GM23338 (cell line): ENCODE measurements around the gene CACNG7. TPM values are rescaled to one million over a fixed set of nuclear protein-coding genes. Genes with fewer than 3 reads are reported as not detected.

Experiments
- ATAC-seq: fragments of 200-7000 bp; cut with Tn5 transposase; 3 replicates; pipeline ENCODE4 v1.9.1; 2020
- DNase-seq: peaks from one replicate; pipeline ENCODE4 v3.0.0-alpha.2; 2015; ENCODE audit warnings: low spot score
- H2AFZ ChIP-seq: fragments of 200-600 bp; sonication (generic); 2 replicates; pipeline ENCODE4 v1.8.0; 2016; ENCODE audit warnings: antibody characterized with exemption, mild to moderate bottlenecking, moderate library complexity
- H3F3A ChIP-seq: fragments of 200-600 bp; sonication (generic); replicated peaks from 2 replicates; pipeline ENCODE4 v1.8.0; 2017; ENCODE audit warnings: antibody characterized with exemption, mixed run types, low read depth
- H3K27ac ChIP-seq: fragments of 200-600 bp; sonication (generic); 2 replicates; pipeline ENCODE4 v1.6.1; 2016; ENCODE audit warnings: low read depth
- H3K27me3 ChIP-seq: fragments of 200-600 bp; sonication (generic); 2 replicates; pipeline ENCODE4 v1.8.0; 2016; ENCODE audit warnings: mild to moderate bottlenecking, mixed run types, moderate library complexity; ENCODE audit not compliant: insufficient read depth
- H3K36me3 ChIP-seq: fragments of 200-600 bp; sonication (generic); 2 replicates; pipeline ENCODE4 v1.8.0; 2016; ENCODE audit warnings: mild to moderate bottlenecking; ENCODE audit not compliant: insufficient read depth
- H3K4me1 ChIP-seq: fragments of 200-600 bp; sonication (generic); 2 replicates; pipeline ENCODE4 v1.8.0; 2016; ENCODE audit warnings: mild to moderate bottlenecking, moderate library complexity; ENCODE audit not compliant: insufficient read depth
- H3K4me2 ChIP-seq: fragments of 200-600 bp; sonication (generic); 2 replicates; pipeline ENCODE4 v1.7.1; 2017; ENCODE audit warnings: mixed run types
- H3K4me3 ChIP-seq: fragments of 200-600 bp; sonication (generic); 2 replicates; pipeline ENCODE4 v1.6.1; 2016; ENCODE audit warnings: mixed run types
- H3K79me2 ChIP-seq: fragments of 200-600 bp; sonication (generic); replicated peaks from 2 replicates; pipeline ENCODE4 v1.8.0; 2017; ENCODE audit warnings: mild to moderate bottlenecking; ENCODE audit not compliant: insufficient read depth
- H3K9me2 ChIP-seq: fragments of 200-600 bp; sonication (generic); 2 replicates; pipeline ENCODE4 v1.8.0; 2017; ENCODE audit not compliant: insufficient read depth
- H4K20me1 ChIP-seq: fragments of 200-600 bp; sonication (generic); replicated peaks from 2 replicates; pipeline ENCODE4 v1.8.0; 2017; ENCODE audit warnings: mild to moderate bottlenecking; ENCODE audit not compliant: insufficient read depth
- H3K27ac Mint-ChIP-seq: 2 replicates; pipeline ENCODE4 v1.8.0; 2020; ENCODE audit warnings: inconsistent platforms, mild to moderate bottlenecking, moderate library complexity, mixed read lengths
- H3K27me3 Mint-ChIP-seq: 3 replicates; pipeline ENCODE4 v1.8.0; 2022; ENCODE audit warnings: low read depth, mild to moderate bottlenecking, moderate library complexity, mixed read lengths, inconsistent platforms; ENCODE audit not compliant: insufficient read depth, poor library complexity
- H3K36me3 Mint-ChIP-seq: 3 replicates; pipeline ENCODE4 v1.8.0; 2021; ENCODE audit warnings: low read depth, mild to moderate bottlenecking, inconsistent platforms, moderate library complexity, mixed read lengths
- H3K4me1 Mint-ChIP-seq: 3 replicates; pipeline ENCODE4 v1.8.0; 2020; ENCODE audit warnings: mild to moderate bottlenecking, inconsistent platforms, mixed read lengths
- H3K4me3 Mint-ChIP-seq: 3 replicates; pipeline ENCODE4 v1.8.0; 2021; ENCODE audit warnings: moderate library complexity, mild to moderate bottlenecking, inconsistent platforms, mixed read lengths
- H3K9me3 Mint-ChIP-seq: 3 replicates; pipeline ENCODE4 v1.8.0; 2020; ENCODE audit warnings: moderate library complexity, mild to moderate bottlenecking, inconsistent platforms, mixed read lengths
- CREB1 ChIP-seq: fragments of 250-450 bp; sonication (Bioruptor Pico); IDR thresholded peaks from 2 replicates; pipeline ENCODE4 v1.5.0; 2020; ENCODE audit warnings: low read depth, mild to moderate bottlenecking, moderate library complexity
- CTCF ChIP-seq, 2 experiments: fragments of 200-600 bp in 1 of 2; sonication (generic) in 1 of 2; conservative IDR thresholded peaks; 2 replicates each; pipeline versions ENCODE4 v1.5.1 to v1.6.1; 2016 to 2017; ENCODE audit warnings: antibody characterized with exemption in 2 of 2, low read depth in 2 of 2, mild to moderate bottlenecking in 2 of 2, moderate library complexity in 1 of 2
- ZNF462 ChIP-seq: fragments of 250-450 bp; sonication (Bioruptor Pico); IDR thresholded peaks from 2 replicates; pipeline ENCODE4 v1.5.0; 2020; ENCODE audit warnings: mild to moderate bottlenecking, moderate library complexity
- polyA plus RNA-seq: library from polyadenylated mRNA; unstranded; fragments of >200 nt; fragmentation: Nextera tagmentation; extraction: Ambion mirVana; gene quantifications from 2 replicates; pipeline ENCODE4 v1.2.1, GENCODE V29; 2016
- total RNA-seq: library from RNA; depleted of rRNA; stranded (reverse); fragments of >200 nt; shearing (Covaris generic); gene quantifications from 2 replicates; pipeline ENCODE4 v1.2.3, GENCODE V29; 2014

CACNG7 gene
- total and polyA plus RNA-seq, 2 experiments from 2014 or later: 9.8 to 15.6 TPM

- H3K36me3 ChIP-seq: no peaks in the 10 kb centered on the region
- peaks cover 21% of the 10 kb centered on the region; the same call in 1 of the 2 replicates for H3F3A ChIP-seq
- H3K9me3 Mint-ChIP-seq: peaks cover 3% of the 10 kb centered on the region; the same call in 2 of the 3 replicates
- ATAC-seq (peak; percentile 27), DNase-seq (peak; percentile 98)
- peak overlapping the region; percentile 62 for H3K4me3 ChIP-seq
- H3K27me3 ChIP-seq: peaks cover 17% of the 10 kb centered on the region; the same call in 1 of the 2 replicates
- peak overlapping the region; percentile 76 for H3K4me2 ChIP-seq
- peaks cover 11% of the 10 kb centered on the region; the same call in 1 of the 2 replicates for H3K4me1 ChIP-seq
- peaks cover 20% of the 10 kb centered on the region for H3K36me3 Mint-ChIP-seq
- peaks cover 6% of the 10 kb centered on the region for H3K79me2 ChIP-seq
- H3K9me2 ChIP-seq: no peaks in the 10 kb centered on the region
- peak overlapping the region; percentile 87 for H3K27ac ChIP-seq
- peaks cover 8% of the 10 kb centered on the region for H4K20me1 ChIP-seq
- peaks cover 34% of the 10 kb centered on the region for H3K27me3 Mint-ChIP-seq
- H3K27ac Mint-ChIP-seq: peak overlapping the region; percentile 99
- TF ChIP-seq CREB1 (CRISPR knock-in tag) (0 out of 2 replicates have a peak, but pooled peaks have one; percentile 6), ZNF462 (no peak)
- H3K4me3 Mint-ChIP-seq: peak overlapping the region; percentile 85
- no peak overlapping the region for H2AFZ ChIP-seq
- H3K4me1 Mint-ChIP-seq: peaks cover 18% of the 10 kb centered on the region
Measured at GRCh38 chr19:53980539-53981375, 71.7 kb downstream of the CACNG7 start.

- Mint-ChIP-seq H3K9me3 (peaks cover 3% of the 10 kb centered on the region; the same call in 2 of the 3 replicates), H3K27ac (0 out of 2 replicates have a peak overlapping the region, but pooled peaks have one; percentile 19), H3K27me3 (peaks cover 32% of the 10 kb centered on the region), H3K4me1 (peaks cover 18% of the 10 kb centered on the region), H3K36me3 (peaks cover 15% of the 10 kb centered on the region; the same call in 2 of the 3 replicates), H3K4me3 (peak overlapping the region; percentile 85)
- Histone ChIP-seq H3K9me2 (no peaks in the 10 kb centered on the region), H3K36me3 (no peaks in the 10 kb centered on the region), H3K4me2 (peak overlapping the region; percentile 68), H3K79me2 (peaks cover 6% of the 10 kb centered on the region), H3K4me1 (peaks cover 11% of the 10 kb centered on the region; the same call in 1 of the 2 replicates), H3K4me3 (peak overlapping the region; percentile 62), H2AFZ (no peak overlapping the region), H3K27me3 (peaks cover 20% of the 10 kb centered on the region; the same call in 1 of the 2 replicates), H3K27ac (no peak overlapping the region; the same call in 1 of the 2 replicates), H4K20me1 (peaks cover 8% of the 10 kb centered on the region), H3F3A (peaks cover 21% of the 10 kb centered on the region; the same call in 1 of the 2 replicates)
- DNase-seq (peak; percentile 61), ATAC-seq (peak; percentile 0)
- TF ChIP-seq CREB1 (CRISPR knock-in tag) (no peak), CTCF (conservative IDR thresholded peaks at IDR 0.05; ENCODE audit: low read depth in 2 of 2) (0 out of 4 replicates have a peak, but pooled peaks of 1 of the 2 experiments have one; percentile 7)
Measured at GRCh38 chr19:53981376-53981951, 72.4 kb downstream of the CACNG7 start.
